Stimulated activated CD8-positive, alpha-beta memory T cell treated with anti-CD3 and anti-CD28 coated beads, Interleukin-12 subunit alpha, Interleukin-12 subunit beta, amount 100 ng/mL, for 24 hours (primary cell): ENCODE measurements around the gene WRAP73.

Source experiments
- DNase-seq: peaks from one replicate; pipeline ENCODE4 v3.0.0-alpha.2; 2020; ENCODE audit errors: extremely low read depth

Gene WRAP73

GRCh38 chr1:3646596-3646995, 3.3 kb downstream of the WRAP73 start:
- no peak for DNase-seq

GRCh38 chr1:3645666-3646355, 4.1 kb downstream of the WRAP73 start:
- no peak for DNase-seq

DNA sequence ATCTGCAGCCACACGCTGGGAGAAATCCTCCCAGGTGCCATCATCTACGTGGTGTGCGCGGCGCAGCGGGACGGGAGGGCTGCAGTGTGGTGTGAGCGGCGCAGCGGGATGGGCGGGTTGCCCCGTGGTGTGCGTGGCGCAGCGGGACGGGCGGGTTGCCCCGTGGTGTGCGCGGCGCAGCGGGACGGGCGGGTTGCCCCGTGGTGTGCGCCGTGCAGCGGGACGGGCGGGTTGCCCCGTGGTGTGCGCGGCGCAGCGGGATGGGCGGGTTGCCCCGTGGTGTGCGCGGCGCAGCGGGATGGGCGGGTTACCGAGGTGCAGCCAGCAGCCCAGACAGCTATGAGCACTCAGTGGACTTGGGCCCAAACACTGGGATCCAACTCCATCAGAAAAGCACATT, 4.7 kb downstream of the WRAP73 start:
- no peak for DNase-seq

DNA sequence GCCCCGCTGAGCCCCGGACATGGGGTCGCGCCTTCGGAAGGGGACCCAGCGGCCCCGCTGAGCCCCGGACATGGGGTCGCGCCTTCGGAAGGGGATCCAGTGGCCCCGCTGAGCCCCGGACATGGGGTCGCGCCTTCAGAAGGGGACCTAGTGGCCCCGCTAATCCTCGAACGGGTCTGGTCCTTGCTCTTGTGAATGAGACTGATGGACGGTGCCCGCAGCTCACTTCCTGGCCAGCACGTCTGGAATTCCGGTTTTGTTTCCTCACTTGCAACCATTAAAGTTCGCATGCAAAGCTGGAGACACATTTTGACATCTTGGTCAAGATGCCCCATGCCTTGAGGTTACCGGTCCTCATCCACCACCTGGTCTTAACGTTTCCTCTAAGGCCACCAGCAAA, 5.6 kb downstream of the WRAP73 start:
- no peak for DNase-seq

GRCh38 chr1:3642919-3643675, 6.8 kb downstream of the WRAP73 start:
- DNase-seq: no peak

GRCh38 chr1:3641816-3642215, 8.1 kb downstream of the WRAP73 start:
- no peak for DNase-seq

DNA sequence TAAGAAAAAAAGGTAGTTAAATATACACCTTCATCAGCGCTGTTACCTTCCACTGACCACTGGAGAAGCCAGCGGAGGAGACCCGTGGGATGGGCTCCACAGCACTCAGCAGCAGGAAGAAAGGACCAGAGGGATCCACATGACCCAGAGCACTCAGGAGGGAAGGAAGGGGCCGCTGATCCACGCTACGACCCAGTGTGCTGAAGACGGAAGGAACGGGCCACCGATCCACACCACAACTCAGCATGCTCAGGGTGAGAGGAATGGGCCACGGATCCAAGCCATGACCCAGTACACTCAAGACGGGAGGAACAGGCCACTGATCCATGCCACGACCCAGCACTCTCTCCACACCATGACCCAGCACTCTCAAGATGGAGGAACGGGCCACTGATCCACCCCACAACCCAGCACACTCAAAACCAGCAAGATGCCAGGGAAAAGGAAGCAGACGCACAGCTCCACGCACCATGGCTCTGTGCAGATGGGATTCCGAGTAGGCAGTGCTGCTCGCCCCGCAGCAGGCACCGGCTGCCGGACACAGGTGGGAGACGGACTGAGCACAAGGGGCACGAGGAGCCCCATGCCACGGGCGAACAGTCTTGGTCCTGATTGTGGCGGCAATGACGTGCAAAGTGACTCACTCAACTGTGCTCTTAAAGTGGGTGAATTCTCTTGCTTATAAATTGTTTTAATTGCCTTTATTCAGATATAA, 8.7 kb downstream of the WRAP73 start:
- DNase-seq: no peak

- no peak for DNase-seq
Observed at GRCh38 chr1:3640121-3640837, 9.6 kb downstream of the WRAP73 start.

- DNase-seq: no peak
Observed at GRCh38 chr1:3639397-3639911, 10.4 kb downstream of the WRAP73 start.

DNA sequence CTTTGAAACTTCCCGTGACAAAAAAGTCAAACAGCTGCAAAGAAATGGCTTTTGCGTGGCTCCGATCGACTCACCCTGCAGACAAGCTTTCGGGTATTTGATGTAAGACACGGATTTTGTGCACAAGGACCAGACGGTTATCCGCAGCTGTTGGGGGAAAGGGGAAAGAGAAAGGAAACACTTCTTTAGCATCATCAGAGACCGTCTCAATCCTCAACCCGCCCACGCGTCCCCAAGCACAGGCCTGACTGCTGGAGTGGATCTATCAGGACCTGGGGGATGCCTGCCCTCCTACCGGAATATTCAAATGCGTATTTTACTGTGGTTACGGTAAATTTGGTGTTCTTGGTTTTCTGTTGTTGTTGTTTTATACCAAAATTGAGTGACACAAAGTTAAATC, 11.2 kb downstream of the WRAP73 start:
- DNase-seq: no peak

DNA sequence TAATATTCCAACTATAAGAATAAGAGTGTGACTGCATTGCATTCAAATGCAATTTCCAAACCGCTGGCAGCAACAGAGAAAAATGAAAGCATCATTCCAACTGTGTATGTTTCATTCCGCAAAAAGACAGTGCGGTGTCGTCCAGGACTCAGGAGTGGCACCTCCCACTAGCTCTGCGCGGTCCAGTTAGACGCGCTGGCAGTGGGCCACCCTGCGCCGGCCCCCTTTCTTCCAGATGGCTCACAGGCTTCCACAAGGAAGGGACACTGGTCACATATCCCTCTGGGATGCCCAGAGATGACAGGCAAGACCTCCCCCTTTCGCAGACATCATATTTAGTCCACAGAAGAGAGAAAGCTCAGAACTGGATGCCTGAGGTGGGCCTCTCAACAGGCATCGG, 11.9 kb downstream of the WRAP73 start:
- DNase-seq: no peak

GRCh38 chr1:3636531-3636930, 13.4 kb downstream of the WRAP73 start:
- DNase-seq: no peak

DNA sequence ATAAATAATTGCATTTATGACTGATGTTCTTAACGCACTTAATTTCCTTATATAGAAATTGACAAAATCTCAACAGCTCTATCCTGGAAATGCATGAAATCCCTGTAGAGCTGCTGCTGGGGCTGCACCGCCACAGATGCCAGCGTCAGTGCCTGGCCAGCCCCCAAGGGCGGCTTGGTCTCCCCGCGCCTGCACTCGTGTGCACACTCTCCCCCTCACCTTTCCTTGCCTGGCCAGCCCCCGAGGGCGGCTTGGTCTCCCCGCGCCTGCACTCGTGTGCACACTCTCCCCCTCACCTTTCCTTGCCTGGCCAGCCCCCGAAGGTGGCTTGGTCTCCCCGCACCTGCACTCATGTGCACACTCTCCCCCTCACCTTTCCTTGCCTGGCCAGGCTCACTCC, 13.8 kb downstream of the WRAP73 start:
- no peak for DNase-seq

DNA sequence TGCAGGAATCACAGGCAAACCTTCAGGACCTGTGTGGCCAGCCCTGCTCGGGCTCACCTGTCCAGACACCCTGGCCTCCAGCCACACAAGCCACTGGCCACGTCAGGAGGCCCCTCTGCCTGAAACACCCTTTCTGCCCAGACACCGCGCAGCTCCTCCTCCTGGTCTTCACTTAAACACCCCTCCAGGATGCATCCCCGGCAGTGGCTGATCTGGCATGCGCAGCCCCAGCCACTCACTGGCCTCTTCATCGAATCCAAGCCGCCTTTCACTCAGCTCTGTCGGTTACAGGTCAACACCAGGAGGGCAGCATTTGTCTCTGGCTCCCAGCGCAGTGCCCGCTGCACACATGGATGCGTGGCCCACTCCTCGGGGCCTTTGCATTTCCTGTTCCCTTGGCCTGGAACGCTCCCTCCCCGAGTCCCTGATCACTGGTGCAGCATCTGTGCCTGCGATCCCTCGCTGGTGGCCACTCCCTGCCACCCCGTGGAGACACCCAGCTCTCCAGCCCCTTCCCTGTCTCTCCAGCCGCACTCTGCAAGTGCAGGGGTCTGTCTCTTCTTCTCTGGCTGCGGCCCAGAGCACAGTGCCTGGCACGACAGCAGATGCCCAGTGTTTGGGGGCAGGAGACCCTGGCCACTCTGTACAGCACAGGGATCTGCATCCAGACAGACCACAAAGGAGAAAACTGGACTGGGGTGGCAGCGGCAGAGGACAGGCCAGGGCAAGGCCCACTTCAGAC, 15.7 kb downstream of the WRAP73 start:
- no peak for DNase-seq

DNA sequence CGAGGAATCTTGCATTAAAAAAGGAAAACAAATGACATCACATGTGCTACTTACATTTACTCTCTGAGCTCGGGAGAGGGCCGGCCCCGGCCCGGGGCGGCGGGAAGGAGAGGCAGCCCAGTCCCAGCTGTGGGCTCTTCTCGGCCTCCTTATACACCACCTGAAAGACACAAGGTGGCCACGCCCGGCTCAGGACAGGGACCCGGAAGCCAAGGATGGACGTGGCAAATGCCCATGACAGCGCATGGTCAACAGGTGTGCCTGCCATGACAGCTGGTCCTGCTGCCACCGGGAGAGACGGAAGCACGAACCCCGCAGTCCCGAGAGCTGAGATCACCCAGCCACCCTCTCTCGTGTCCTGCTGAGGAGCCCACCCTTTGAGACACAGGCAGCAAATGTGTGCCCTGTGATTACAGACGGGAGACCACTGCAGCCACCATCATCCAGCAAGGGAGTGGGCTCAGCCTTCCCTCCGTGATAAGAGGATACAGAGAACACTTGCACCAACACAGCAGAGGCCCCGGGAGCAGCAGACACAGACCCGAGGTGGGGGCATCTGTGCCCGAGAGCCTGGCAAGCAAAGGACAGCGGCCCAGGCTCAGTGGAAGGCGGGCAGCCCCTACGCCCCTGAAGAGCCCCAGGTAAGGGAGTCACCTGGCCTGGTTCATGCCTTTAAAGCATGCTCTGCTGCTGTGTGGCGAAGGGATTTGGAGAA, 16.4 kb downstream of the WRAP73 start:
- no peak for DNase-seq

GRCh38 chr1:3632716-3633343, 17.1 kb downstream of the WRAP73 start:
- no peak for DNase-seq

GRCh38 chr1:3632298-3632697, 17.6 kb downstream of the WRAP73 start:
- DNase-seq: no peak

DNA sequence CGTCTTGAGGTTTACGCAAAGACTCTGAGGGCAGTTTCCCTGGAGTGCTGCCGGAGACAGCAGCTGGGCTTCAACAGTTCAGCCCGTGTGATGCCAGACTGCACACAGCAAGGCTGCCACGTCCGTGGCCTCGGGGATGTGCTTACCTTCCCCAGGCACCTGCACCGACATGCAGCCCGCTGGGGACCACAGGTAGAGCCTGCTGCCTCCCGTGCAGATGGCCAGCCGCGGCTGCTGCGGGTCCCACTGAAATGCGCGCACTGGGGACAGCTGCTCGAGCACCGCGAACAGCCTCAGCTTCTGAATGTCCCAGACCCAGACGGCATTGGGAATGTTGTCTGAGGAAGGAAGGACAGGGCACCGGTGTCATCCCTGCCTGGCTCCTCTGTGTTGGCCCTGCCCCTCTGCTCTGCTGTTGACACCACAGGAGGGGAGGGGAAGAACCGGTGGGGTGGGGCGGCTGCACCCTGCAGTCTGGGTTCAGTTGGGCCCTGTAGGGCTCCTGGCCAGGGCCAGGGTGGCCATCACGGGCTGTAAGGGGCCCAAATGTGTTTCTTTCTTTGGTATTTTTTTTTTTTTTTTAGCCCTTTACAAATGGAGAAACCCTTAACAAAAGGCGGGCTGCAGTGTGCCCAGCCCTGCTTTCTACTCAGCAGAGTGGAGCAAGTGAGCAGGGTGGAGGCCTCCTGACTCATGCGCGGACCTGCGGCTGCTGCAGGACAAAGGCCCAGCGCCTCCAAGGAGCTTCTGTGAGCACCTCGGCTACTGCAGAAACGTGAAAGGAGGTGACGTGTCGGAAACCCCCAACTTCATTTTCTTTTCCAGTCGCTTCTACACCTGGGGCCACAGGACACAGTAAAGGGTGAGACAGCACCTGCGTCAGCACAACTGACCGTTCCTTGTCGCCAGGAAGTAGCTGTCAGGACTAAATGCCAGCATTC, 18.3 kb downstream of the WRAP73 start:
- no peak for DNase-seq

DNA sequence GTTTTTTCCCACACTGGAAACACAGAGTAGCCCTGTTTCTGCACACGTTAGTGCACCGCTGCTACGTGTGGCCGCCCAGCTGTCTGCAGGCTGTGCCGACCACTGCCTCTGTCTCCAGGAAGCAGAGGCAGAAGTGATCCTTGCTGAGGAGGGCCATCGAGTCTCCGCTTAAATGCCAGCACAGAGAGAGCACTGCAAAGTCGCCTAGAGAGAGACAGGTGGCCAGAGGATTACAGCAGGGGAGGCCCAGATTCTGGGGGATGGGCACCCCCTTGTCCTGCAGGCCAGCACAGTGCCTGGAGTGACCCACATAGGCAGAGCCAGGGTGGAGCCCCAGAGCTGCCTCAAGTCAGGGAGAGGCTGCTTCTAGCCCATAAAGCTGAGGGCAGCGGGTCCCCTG, 19.0 kb downstream of the WRAP73 start:
- no peak for DNase-seq
